HCT116 (cell line): ENCODE data around the gene SULT2B1. TPM values are rescaled to one million over a fixed set of nuclear protein-coding genes. Genes with fewer than 3 reads are reported as not detected.

Experiments used
- ATAC-seq: fragments of 200-7000 bp; cut with Tn5 transposase; 2 replicates; pipeline ENCODE4 v1.9.1; 2020; ENCODE audit warnings: mild to moderate bottlenecking, moderate library complexity
- BruUV-seq: library from RNA; stranded (reverse); fragments of 400-500 nt; replicated peaks from 2 replicates; lab custom pipeline; 2021; lab: Mats Ljungman, UMichigan
- CTCF ChIA-PET: fragments of 300-600 bp; sonication (Branson Sonifier 250); formaldehyde crosslinking; loops from one replicate; lab custom pipeline; 2021; ENCODE audit warnings: antibody characterized with exemption; lab: Charles Lee
- POLR2A ChIA-PET: fragments of 300-600, 350-600 bp; sonication (Branson Sonifier 250); formaldehyde crosslinking; loops from one replicate; lab custom pipeline; 2021; ENCODE audit warnings: antibody characterized with exemption; lab: Charles Lee
- RAD21 ChIA-PET, 2 experiments: fragments of 300-600 bp; sonication (Branson Sonifier 250); formaldehyde crosslinking; loops; one replicate each; lab custom pipeline; 2023; ENCODE audit warnings: low total read pairs in 2 of 2; ENCODE audit not compliant: uncharacterized antibody in 2 of 2, unreplicated experiment in 2 of 2, low non-redundant PET in 1 of 2; lab: Charles Lee
- DNase-seq: peaks from one replicate; pipeline ENCODE4 v3.0.0-alpha.2; 2010; ENCODE audit warnings: low read depth, low spot score
- H2AFZ ChIP-seq: fragments of 200-600 bp; shearing (Covaris generic), sonication (generic); 2 replicates; pipeline ENCODE4 v1.6.1; 2017; ENCODE audit warnings: low read depth, mixed run types, mixed read lengths, antibody characterized with exemption, low read length; ENCODE audit not compliant: poor library complexity, severe bottlenecking
- H3K27ac ChIP-seq: 2 replicates; pipeline ENCODE4 v1.5.1; 2012; ENCODE audit warnings: low read depth, low read length
- H3K27me3 ChIP-seq: fragments of 200-600 bp; sonication (generic); 2 replicates; pipeline ENCODE4 v1.6.1; 2016; ENCODE audit warnings: mixed run types, low read length, mixed read lengths; ENCODE audit not compliant: insufficient read depth
- H3K36me3 ChIP-seq, 2 experiments: fragments of 200-500 bp in 1 of 2; fragments of 200-600 bp in 1 of 2; sonication (Bioruptor generic) in 1 of 2; sonication (generic) in 1 of 2; 2 replicates each; pipeline versions ENCODE4 v1.5.1 to v1.6.1; 2014 to 2016; ENCODE audit warnings: low read length in 2 of 2, inconsistent platforms in 1 of 2, mixed read lengths in 1 of 2, mixed run types in 1 of 2; ENCODE audit not compliant: insufficient read depth in 2 of 2, control insufficient read depth in 1 of 2
- H3K4me1 ChIP-seq, 2 experiments: fragments of 200-600 bp in 1 of 2; sonication (generic) in 1 of 2; 2 replicates each; pipeline versions ENCODE4 v1.5.1 to v1.6.1; 2012 to 2017; ENCODE audit warnings: low read length in 2 of 2, inconsistent platforms in 1 of 2, mild to moderate bottlenecking in 1 of 2, mixed read lengths in 1 of 2, mixed run types in 1 of 2, moderate library complexity in 1 of 2; ENCODE audit not compliant: insufficient read depth in 2 of 2, control insufficient read depth in 1 of 2
- H3K4me2 ChIP-seq: fragments of 200-600 bp; sonication (generic); 2 replicates; pipeline ENCODE4 v1.6.1; 2017; ENCODE audit warnings: mixed run types, low read length, mixed read lengths
- H3K4me3 ChIP-seq, 2 experiments: fragments of 200-600 bp in 1 of 2; sonication (generic) in 1 of 2; replicated peaks in 1 of 2; 2 replicates each; pipeline ENCODE4 v1.5.1; 2011 to 2016; ENCODE audit warnings: low read length in 2 of 2, control low read depth in 1 of 2, low read depth in 1 of 2, mild to moderate bottlenecking in 1 of 2, mixed read lengths in 1 of 2, mixed run types in 1 of 2
- H3K79me2 ChIP-seq: fragments of 200-600 bp; sonication (generic); 2 replicates; pipeline ENCODE4 v1.6.1; 2017; ENCODE audit warnings: mild to moderate bottlenecking, mixed run types, low read length, moderate library complexity, mixed read lengths; ENCODE audit not compliant: insufficient read depth
- H3K9ac ChIP-seq: fragments of 200-600 bp; sonication (generic); 2 replicates; pipeline ENCODE4 v1.6.1; 2016; ENCODE audit warnings: low read length, mixed read lengths
- H3K9me2 ChIP-seq: fragments of 200-600 bp; sonication (generic), shearing (Covaris generic); 2 replicates; pipeline ENCODE4 v1.6.1; 2017; ENCODE audit warnings: mixed run types, mild to moderate bottlenecking, moderate library complexity; ENCODE audit not compliant: insufficient read depth
- H3K9me3 ChIP-seq, 2 experiments: fragments of 200-500 bp in 1 of 2; fragments of 200-600 bp in 1 of 2; sonication (Bioruptor generic) in 1 of 2; sonication (generic) in 1 of 2; 2 replicates each; pipeline ENCODE4 v1.6.1; 2014 to 2017; ENCODE audit warnings: low read length in 2 of 2, mixed read lengths in 2 of 2, inconsistent platforms in 1 of 2, low read depth in 1 of 2, mild to moderate bottlenecking in 1 of 2, mixed run types in 1 of 2, moderate library complexity in 1 of 2; ENCODE audit not compliant: control insufficient read depth in 1 of 2, insufficient read depth in 1 of 2
- H4K20me1 ChIP-seq: fragments of 200-600 bp; sonication (generic), shearing (Covaris generic); 2 replicates; pipeline ENCODE4 v1.6.1; 2017; ENCODE audit warnings: mixed run types, mild to moderate bottlenecking, moderate library complexity; ENCODE audit not compliant: insufficient read depth
- ATF3 ChIP-seq: IDR thresholded peaks from 2 replicates; pipeline ENCODE4 v1.6.1; 2012
- CBX3 ChIP-seq: IDR thresholded peaks from 2 replicates; pipeline ENCODE4 v1.6.1; 2012; ENCODE audit warnings: low read depth
- CEBPB ChIP-seq: IDR thresholded peaks from 2 replicates; pipeline ENCODE4 v1.6.1; 2012; ENCODE audit warnings: low read depth
- EGR1 ChIP-seq: IDR thresholded peaks from 2 replicates; pipeline ENCODE4 v1.6.1; 2012; ENCODE audit warnings: low read depth
- ELF1 ChIP-seq: IDR thresholded peaks from 2 replicates; pipeline ENCODE4 v1.6.1; 2012; ENCODE audit warnings: low read depth, borderline replicate concordance
- EZH2 ChIP-seq: fragments of 200-600 bp; sonication (generic); IDR thresholded peaks from 2 replicates; pipeline ENCODE4 v1.6.1; 2017; ENCODE audit warnings: antibody characterized with exemption, mixed run types
- FOSL1 ChIP-seq: IDR thresholded peaks from 2 replicates; pipeline ENCODE4 v1.6.1; 2012; ENCODE audit warnings: low read depth
- POLR2AphosphoS5 ChIP-seq: IDR thresholded peaks from 2 replicates; pipeline ENCODE4 v1.6.1; 2011; ENCODE audit warnings: mild to moderate bottlenecking, low read depth, low read length, moderate library complexity
- RAD21 ChIP-seq: IDR thresholded peaks from 2 replicates; pipeline ENCODE4 v1.6.1; 2012; ENCODE audit warnings: low read depth, mild to moderate bottlenecking
- SIN3A ChIP-seq: IDR thresholded peaks from 2 replicates; pipeline ENCODE4 v1.6.1; 2012; ENCODE audit warnings: low read depth
- SP1 ChIP-seq: IDR thresholded peaks from 2 replicates; pipeline ENCODE4 v1.6.1; 2012; ENCODE audit warnings: low read depth
- SRF ChIP-seq: IDR thresholded peaks from 2 replicates; pipeline ENCODE4 v1.6.1; 2012; ENCODE audit warnings: low read depth
- YY1 ChIP-seq: IDR thresholded peaks from 2 replicates; pipeline ENCODE4 v1.6.1; 2011; ENCODE audit warnings: low read length, low read depth, moderate library complexity, mild to moderate bottlenecking; ENCODE audit not compliant: insufficient replicate concordance; ENCODE audit errors: extremely low read depth
- ZFX ChIP-seq: fragments of 450-650 bp; IDR thresholded peaks from 2 replicates; pipeline ENCODE4 v1.6.1; 2017
- intact Hi-C: fragments of 100-400 bp; cut with micrococcal nuclease; formaldehyde crosslinking; loops from 2 replicates; pipeline ENCODE4 v1.10.0; 2022
- total RNA-seq: library from RNA; stranded (reverse); gene quantifications from one replicate; pipeline ENCODE4 v1.2.1, GENCODE V29; 2021; ENCODE audit not compliant: unreplicated experiment

The SULT2B1 gene
- total RNA-seq, 1 experiment from 2014 or later: 4.8 TPM

GRCh38 chr19:48540110-48540509 is 11.9 kb upstream of the SULT2B1 start:
- ChIA-PET CTCF (no interaction called here), POLR2A (no interaction called here), RAD21 (no interaction called here)
- Histone ChIP-seq H4K20me1 (no peaks in the 10 kb centered on the region), H3K9me3 (no peaks in the 10 kb centered on the region), H3K79me2 (no peaks in the 10 kb centered on the region), H2AFZ (peak overlapping the region; percentile 9), H3K9me2 (no peaks in the 10 kb centered on the region), H3K4me3 (no peak overlapping the region), H3K27ac (no peak overlapping the region), H3K27me3 (no peaks in the 10 kb centered on the region), H3K36me3 (no peaks in the 10 kb centered on the region), H3K4me2 (no peak overlapping the region), H3K4me1 (peaks cover 11 to 17% of the 10 kb centered on the region in 2 experiments), H3K9ac (no peak overlapping the region)
- DNase-seq (no peak), ATAC-seq (no peak)
- no TSS peak for BruUV-seq
- no peak for TF ChIP-seq SP1
- no peak for TF ChIP-seq SIN3A
- no peak for TF ChIP-seq FOSL1
- TF ChIP-seq ZFX: no peak
- no peak for TF ChIP-seq EGR1
- no peak for TF ChIP-seq EZH2
- no peak for TF ChIP-seq POLR2AphosphoS5
- no peak for TF ChIP-seq ATF3
- no peak for TF ChIP-seq CBX3
- TF ChIP-seq ELF1: no peak
- no peak for TF ChIP-seq CEBPB
- TF ChIP-seq SRF: no peak
- no peak for TF ChIP-seq YY1
- TF ChIP-seq RAD21: no peak
- intact Hi-C loops: no loop called here

GRCh38 chr19:48541813-48542212 is 10.2 kb upstream of the SULT2B1 start:
- Histone ChIP-seq H3K79me2 (no peaks in the 10 kb centered on the region), H3K27me3 (no peaks in the 10 kb centered on the region), H3K9me3 (no peaks in the 10 kb centered on the region), H3K4me3 (no peak overlapping the region), H3K4me1 (peaks cover 11 to 22% of the 10 kb centered on the region in 2 experiments), H3K36me3 (no peaks in the 10 kb centered on the region), H2AFZ (no peak overlapping the region), H3K4me2 (no peak overlapping the region), H3K9ac (no peak overlapping the region), H3K9me2 (no peaks in the 10 kb centered on the region), H3K27ac (no peak overlapping the region), H4K20me1 (no peaks in the 10 kb centered on the region)
- DNase-seq (no peak), ATAC-seq (no peak)
- ChIA-PET CTCF (no interaction called here), RAD21 (no interaction called here), POLR2A (no interaction called here)
- no peak for TF ChIP-seq EZH2
- BruUV-seq: no TSS peak
- intact Hi-C loops: loop anchor here (2.0 kb wide), 1 partner anchor 27 kb away; no protein-coding TSS in a partner anchor
